Kidney (tissue), 14 donors: ENCODE results near the gene SLC23A2. TPM values are rescaled to one million over a fixed set of nuclear protein-coding genes. Genes with fewer than 3 reads are reported as not detected.
A peak's percentile ranks its signal among the peaks of the same experiment; 100 is the strongest.

Experiments
- DNase-seq, 5 donors: peaks; one replicate each; pipeline ENCODE4 v3.0.0-alpha.2; 2013 to 2020
- FAIRE-seq: peaks from 2 replicates; lab custom pipeline; 2012; peaks lifted over from hg19 to GRCh38; lab: Jason Lieb, UNC
- H3K27ac ChIP-seq, 2 donors: one replicate each; pipeline ENCODE4 v1.7.0; 2013; ENCODE audit warnings: low read depth in 2 of 2, low read length in 2 of 2, inconsistent platforms in 1 of 2
- H3K27me3 ChIP-seq: one replicate; pipeline ENCODE4 v1.7.1; 2013; ENCODE audit warnings: low read length, inconsistent platforms; ENCODE audit not compliant: control insufficient read depth, insufficient read depth
- H3K36me3 ChIP-seq, 3 donors: one replicate each; pipeline versions ENCODE4 v1.7.0 to v1.7.1; 2013; ENCODE audit warnings: low read length in 3 of 3, control low read depth in 1 of 3, inconsistent platforms in 1 of 3; ENCODE audit not compliant: insufficient read depth in 3 of 3, control insufficient read depth in 2 of 3
- H3K4me1 ChIP-seq, 3 donors: one replicate each; pipeline versions ENCODE4 v1.7.0 to v1.7.1; 2013; ENCODE audit warnings: low read length in 3 of 3, inconsistent platforms in 1 of 3, low read depth in 1 of 3; ENCODE audit not compliant: control insufficient read depth in 2 of 3, insufficient read depth in 2 of 3
- H3K4me3 ChIP-seq, 3 donors: one replicate each; pipeline versions ENCODE4 v1.7.0 to v1.8.1; 2013; ENCODE audit warnings: low read length in 3 of 3, control low read depth in 1 of 3, inconsistent platforms in 1 of 3
- H3K9ac ChIP-seq, 3 donors: one replicate each; pipeline versions ENCODE4 v1.7.0 to v1.7.1; 2013; ENCODE audit warnings: low read length in 3 of 3, control low read depth in 1 of 3, inconsistent platforms in 1 of 3
- H3K9me3 ChIP-seq, 3 donors: one replicate each; pipeline versions ENCODE4 v1.7.0 to v1.7.1; 2013; ENCODE audit warnings: low read length in 3 of 3, control low read depth in 1 of 3, inconsistent platforms in 1 of 3; ENCODE audit not compliant: control insufficient read depth in 2 of 3, insufficient read depth in 1 of 3
- CTCF ChIP-seq: IDR thresholded peaks from 3 replicates; pipeline ENCODE4 v1.5.1; 2012; ENCODE audit warnings: mild to moderate bottlenecking, moderate library complexity, borderline replicate concordance; ENCODE audit not compliant: insufficient read depth; ENCODE audit errors: extremely low read depth
- intact Hi-C: fragments of 100-400 bp; cut with DNase I; formaldehyde crosslinking; loops from one replicate; pipeline ENCODE4 v1.11.1; 2022
- polyA plus RNA-seq: library from polyadenylated mRNA; stranded (reverse); fragments of 350-450 nt; fragmentation: Illumina TruSeq; extraction: RNeasy Lipid Tissue Mini Kit (QIAGEN cat#74804); gene quantifications from one replicate; pipeline ENCODE4 v1.2.3, GENCODE V29; 2014; ENCODE audit warnings: low read depth, low replicate concordance; ENCODE audit not compliant: insufficient read depth
- total RNA-seq: library from RNA; stranded (reverse); fragmentation: NEBNext Ultra II Directional; extraction: Animal tissue kit (Norgen Biotek cat#: 25700); gene quantifications from one replicate; pipeline ENCODE4 v1.2.1, GENCODE V29; 2021
- donor health status: control.
- donor health status: control.
- donor health status: control.
- donor health status: control.
- donor health status: control.
- donor health status: DM: yes; HTN: yes; CAD: no.
- donor health status: Normal renal cell carcinoma (clear cell type).

SLC23A2 gene
- total and polyA plus RNA-seq, 2 donors from 2014 or later = 4.8 to 20.5 TPM

DNA sequence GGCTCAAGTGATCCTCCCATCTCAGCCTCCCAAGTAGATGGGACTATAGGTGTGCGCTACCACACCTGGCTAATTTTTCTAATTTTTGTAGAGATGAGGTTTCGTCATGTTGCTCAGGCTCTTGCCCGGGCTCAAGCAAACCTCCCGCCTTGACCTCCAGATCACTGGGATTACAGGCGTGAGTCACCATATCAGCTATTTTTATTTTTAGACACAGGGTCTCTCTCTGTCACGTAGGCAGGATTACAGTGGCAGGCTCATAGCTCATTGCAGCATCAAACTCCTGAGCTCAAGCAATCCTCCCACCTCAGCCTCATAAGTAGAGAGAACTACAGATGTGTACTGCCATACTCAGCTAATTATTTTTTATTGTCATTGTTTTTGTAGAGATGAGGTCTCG is 41.7 kb downstream of the SLC23A2 start:
- Histone ChIP-seq H3K9ac (no peak overlapping the region), H3K27ac (no peak overlapping the region), H3K4me1 (no peaks in the 10 kb centered on the region), H3K9me3 (no peaks in the 10 kb centered on the region), H3K36me3 (no peaks in the 10 kb centered on the region), H3K4me3 (no peak overlapping the region), H3K27me3 (no peaks in the 10 kb centered on the region)
- no peak for DNase-seq
- TF ChIP-seq CTCF = no peak
- FAIRE-seq = no peak
- intact Hi-C loops = no loop called here

GRCh38 chr20:4957939-4958362 is 43.4 kb downstream of the SLC23A2 start:
- H3K9me3 ChIP-seq = no peaks in the 10 kb centered on the region
- H3K4me3 ChIP-seq = no peak overlapping the region
- intact Hi-C loops = no loop called here
- no peak overlapping the region for H3K27ac ChIP-seq
- H3K27me3 ChIP-seq = no peaks in the 10 kb centered on the region
- DNase-seq = peak in 3 of 5 donors; percentile 64 to 76 (median 73)
- H3K36me3 ChIP-seq = no peaks in the 10 kb centered on the region
- no peaks in the 10 kb centered on the region for H3K4me1 ChIP-seq
- no peak overlapping the region for H3K9ac ChIP-seq
- TF ChIP-seq CTCF = no peak
- no peak for FAIRE-seq

DNA sequence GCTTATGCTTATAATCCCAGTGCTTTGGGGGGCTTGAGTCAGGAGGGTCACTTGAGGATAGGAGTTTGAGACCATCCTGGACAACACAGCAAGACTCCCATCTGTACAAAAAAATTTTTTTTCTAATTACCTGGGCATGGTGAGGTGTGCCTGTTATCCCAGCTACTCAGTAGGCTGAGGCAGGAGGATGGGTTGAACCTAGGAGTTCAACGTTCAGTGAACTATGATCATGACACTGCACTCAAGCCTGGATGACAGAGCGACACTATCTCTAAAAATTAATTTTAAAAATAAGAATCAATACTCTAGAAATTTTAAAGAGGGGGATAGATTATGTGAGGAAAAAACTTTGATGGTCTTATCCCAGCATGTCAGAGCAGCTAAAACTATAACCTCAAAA is 44.1 kb downstream of the SLC23A2 start:
- Histone ChIP-seq H3K4me3 (no peak overlapping the region), H3K9me3 (no peaks in the 10 kb centered on the region), H3K36me3 (no peaks in the 10 kb centered on the region), H3K4me1 (no peaks in the 10 kb centered on the region), H3K9ac (no peak overlapping the region), H3K27me3 (no peaks in the 10 kb centered on the region), H3K27ac (no peak overlapping the region)
- no peak for FAIRE-seq
- no peak for TF ChIP-seq CTCF
- intact Hi-C loops = no loop called here
- no peak for DNase-seq

DNA sequence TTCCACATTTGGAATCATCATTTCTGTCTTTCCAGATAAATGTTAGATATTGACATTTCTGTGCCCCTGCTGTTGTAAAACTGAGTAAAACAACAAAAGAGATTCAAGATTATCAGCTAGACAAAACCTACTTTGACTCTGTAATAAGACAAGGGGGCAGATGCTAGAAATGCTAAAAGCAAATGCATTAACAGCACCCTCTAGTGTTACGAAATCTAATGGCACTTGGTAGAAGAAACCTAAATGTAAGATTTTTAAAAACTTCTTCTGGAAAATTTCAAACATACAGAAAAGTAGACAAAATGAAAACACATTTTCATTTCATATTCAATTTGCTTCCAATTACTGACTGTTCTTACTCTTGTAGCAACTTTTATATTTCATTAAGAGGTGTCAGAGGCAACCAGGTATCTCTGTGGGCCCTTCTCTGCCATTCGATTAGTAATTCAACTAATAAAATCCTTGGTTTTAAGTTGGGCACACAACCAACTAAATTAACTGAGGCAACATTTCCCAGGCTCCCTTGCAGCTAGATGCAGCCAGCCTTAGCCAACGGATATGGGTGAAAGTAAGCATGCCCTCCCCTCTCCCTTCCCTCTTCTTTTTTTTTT is 45.0 kb downstream of the SLC23A2 start:
- Histone ChIP-seq H3K9me3 (no peaks in the 10 kb centered on the region), H3K27ac (no peak overlapping the region), H3K9ac (no peak overlapping the region), H3K4me3 (no peak overlapping the region), H3K4me1 (no peaks in the 10 kb centered on the region), H3K36me3 (no peaks in the 10 kb centered on the region), H3K27me3 (no peaks in the 10 kb centered on the region)
- TF ChIP-seq CTCF = peak; percentile 44
- FAIRE-seq (peak; percentile 93), DNase-seq (peak in 2 of 5 donors; percentile 79 to 80)
- intact Hi-C loops = no loop called here
